ENCODE results near the gene NIT1. TPM values are rescaled to one million over a fixed set of nuclear protein-coding genes. Genes with fewer than 3 reads are reported as not detected.

NIT1 gene
- total and polyA plus RNA-seq, 2 donors (not counting 3 experiments of a cell fraction or from before 2014, with no cell fraction given), result 20.3 to 26.5 TPM

GRCh38 chr1:161095230-161095629 lies 22.7 kb upstream of the NIT1 start:
- TF ChIP-seq JUN (IDR thresholded peaks at IDR 0.05; ENCODE audit: borderline replicate concordance, insufficient read depth, insufficient read length, low read depth) (no peak), EZH2 (IDR thresholded peaks at IDR 0.05; ENCODE audit: borderline replicate concordance, low read depth, low read length, severe bottlenecking) (no peak), CTCF (IDR thresholded peaks at IDR 0.05; ENCODE audit: extremely low read depth in 1 of 2, insufficient read depth in 1 of 2, low read depth in 1 of 2, low read length in 2 of 2) (no peak), MAX (IDR thresholded peaks at IDR 0.05; ENCODE audit: insufficient read depth, insufficient read length) (no peak), POLR2A (IDR thresholded peaks at IDR 0.05; ENCODE audit: low read depth, low read length) (no peak)

More at GRCh38 chr1:161095230-161095629, 22.7 kb upstream of the NIT1 start:
- ChIA-PET CTCF (interaction anchor here (1.3 to 7.6 kb wide), 2 partner anchors 99 to 105 kb away, joined by 4 to 197 read pairs; no protein-coding TSS in a partner anchor), POLR2A (no interaction called here)
- dilution Hi-C loops (cut with MboI; ENCODE audit: extremely low pct_ligation_motif_present, low sequenced_read_pairs) (no loop called here), intact Hi-C loops (cut with micrococcal nuclease) (loop anchor here (5.0 kb wide), 1 partner anchor 368 kb away; no protein-coding TSS in a partner anchor)
- Histone ChIP-seq H3K4me1 (ENCODE audit: control insufficient read depth, extremely low read depth, insufficient read depth, low read length) (peaks cover 8% of the 10 kb centered on the region), H3K27me3 (ENCODE audit: control insufficient read depth in 2 of 2, insufficient read depth in 2 of 2, low read length in 2 of 2) (no peaks in the 10 kb centered on the region), H3K4me2 (ENCODE audit: insufficient read depth, low read length) (no peak overlapping the region), H3K9ac (replicated peaks; ENCODE audit: extremely low read depth, insufficient read depth, low read length) (no peak overlapping the region), H3K36me3 (ENCODE audit: control insufficient read depth in 2 of 2, extremely low read depth in 1 of 2, insufficient read depth in 2 of 2, low read length in 2 of 2) (peaks cover 2 to 5% of the 10 kb centered on the region in 2 experiments), H4K20me1 (replicated peaks; ENCODE audit: control insufficient read depth, extremely low read depth, insufficient read depth, low read length) (no peaks in the 10 kb centered on the region), H3K4me3 (replicated peaks in 1 of 3; ENCODE audit: insufficient read depth in 1 of 3, low read depth in 1 of 3, low read length in 3 of 3) (no peak overlapping the region), H3K27ac (ENCODE audit: insufficient read depth, low read depth, low read length) (no peak overlapping the region), H3K9me1 (replicated peaks; ENCODE audit: control insufficient read depth, extremely low read depth, insufficient read depth, low read length) (no peaks in the 10 kb centered on the region), H2AFZ (ENCODE audit: low read depth, low read length) (no peak overlapping the region), H3K9me3 (replicated peaks; ENCODE audit: control insufficient read depth, insufficient read depth, low read length) (no peaks in the 10 kb centered on the region), H3K79me2 (ENCODE audit: control insufficient read depth, insufficient read depth, low read length) (no peaks in the 10 kb centered on the region)
- DNase-seq (ENCODE audit: low read depth, low spot score) (no peak), FAIRE-seq (no peak)
- no TSS peak for BruUV-seq (replicated peaks)

All from endothelial cell of umbilical vein (primary cell).